GM12891 (cell line): Measurements from ENCODE around the gene CABP2.

Experiments
- PAX5 ChIP-seq: IDR thresholded peaks from 2 replicates; pipeline ENCODE4 v1.6.1; 2011; ENCODE audit warnings: low read length, moderate library complexity, mild to moderate bottlenecking; ENCODE audit not compliant: insufficient read depth, severe bottlenecking
- POLR2A ChIP-seq: IDR thresholded peaks from 2 replicates; pipeline ENCODE4 v1.6.1; 2011; ENCODE audit warnings: low read depth, low read length, control low read depth
- POLR2AphosphoS5 ChIP-seq: IDR thresholded peaks from 2 replicates; pipeline ENCODE4 v1.6.1; 2011; ENCODE audit warnings: low read depth, low read length, control low read depth
- POU2F2 ChIP-seq: IDR thresholded peaks from 2 replicates; pipeline ENCODE4 v1.6.1; 2011; ENCODE audit warnings: low read depth, mild to moderate bottlenecking, control low read depth, low read length, moderate library complexity
- SPI1 ChIP-seq: IDR thresholded peaks from 2 replicates; pipeline ENCODE4 v1.6.1; 2011; ENCODE audit warnings: low read depth, low read length, control low read depth
- TAF1 ChIP-seq: IDR thresholded peaks from 2 replicates; pipeline ENCODE4 v1.6.1; 2011; ENCODE audit warnings: low read depth, low read length, control low read depth

DNA sequence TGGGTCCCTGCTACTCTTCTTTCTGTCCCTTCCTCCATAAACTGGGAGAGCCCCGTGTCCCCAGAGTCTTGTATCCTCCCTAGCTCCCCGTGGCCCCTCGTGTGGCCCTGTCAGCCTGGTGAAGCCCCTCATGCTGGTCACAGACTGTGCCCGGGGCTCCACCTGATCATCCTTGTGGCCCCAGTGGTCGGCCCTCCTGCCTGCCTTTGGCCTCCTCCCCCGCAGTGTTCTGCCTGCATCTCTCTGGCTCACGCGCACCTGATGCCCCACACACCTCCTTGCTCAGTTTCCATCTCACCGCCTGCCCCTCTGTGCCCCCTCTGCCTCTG lies 1.2 kb upstream of the CABP2 start:
- no peak for TF ChIP-seq POLR2A
- no peak for TF ChIP-seq POLR2AphosphoS5
- TF ChIP-seq TAF1 = no peak
- TF ChIP-seq SPI1 = no peak
- no peak for TF ChIP-seq PAX5
- TF ChIP-seq POU2F2 = no peak
